ENCODE measurements around the gene ATP6V1C2.

DNA sequence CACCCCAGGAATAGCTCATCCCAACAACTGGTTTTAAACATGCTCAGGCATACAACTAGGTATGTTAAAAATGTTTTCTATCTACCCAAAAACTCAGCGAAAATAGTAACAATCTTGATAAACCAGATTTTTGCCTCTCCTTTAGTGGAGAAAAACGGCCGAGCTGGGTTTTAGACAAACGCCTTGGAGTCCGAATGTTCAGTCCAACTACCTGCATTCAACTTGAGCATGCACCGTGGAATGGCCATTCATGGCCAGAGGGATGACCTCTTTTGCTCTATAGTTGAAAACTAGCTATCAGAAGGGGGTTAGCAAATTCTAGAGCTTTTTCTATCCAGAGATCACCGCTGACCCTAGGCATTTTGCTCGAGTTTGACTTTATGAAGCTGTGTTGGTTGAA, 60.3 kb downstream of the ATP6V1C2 start:
- TF ChIP-seq RAD21 (IDR thresholded peaks at IDR 0.05; ENCODE audit: low read length) (no peak), CHD1 (IDR thresholded peaks at IDR 0.05; ENCODE audit: low read depth, low read length) (no peak), MAFK (IDR thresholded peaks at IDR 0.05; ENCODE audit: low read depth, low read length) (no peak), MAZ (IDR thresholded peaks at IDR 0.05; ENCODE audit: borderline replicate concordance, low read depth, low read length) (no peak)
- TF ChIP-seq, protein P1, sequence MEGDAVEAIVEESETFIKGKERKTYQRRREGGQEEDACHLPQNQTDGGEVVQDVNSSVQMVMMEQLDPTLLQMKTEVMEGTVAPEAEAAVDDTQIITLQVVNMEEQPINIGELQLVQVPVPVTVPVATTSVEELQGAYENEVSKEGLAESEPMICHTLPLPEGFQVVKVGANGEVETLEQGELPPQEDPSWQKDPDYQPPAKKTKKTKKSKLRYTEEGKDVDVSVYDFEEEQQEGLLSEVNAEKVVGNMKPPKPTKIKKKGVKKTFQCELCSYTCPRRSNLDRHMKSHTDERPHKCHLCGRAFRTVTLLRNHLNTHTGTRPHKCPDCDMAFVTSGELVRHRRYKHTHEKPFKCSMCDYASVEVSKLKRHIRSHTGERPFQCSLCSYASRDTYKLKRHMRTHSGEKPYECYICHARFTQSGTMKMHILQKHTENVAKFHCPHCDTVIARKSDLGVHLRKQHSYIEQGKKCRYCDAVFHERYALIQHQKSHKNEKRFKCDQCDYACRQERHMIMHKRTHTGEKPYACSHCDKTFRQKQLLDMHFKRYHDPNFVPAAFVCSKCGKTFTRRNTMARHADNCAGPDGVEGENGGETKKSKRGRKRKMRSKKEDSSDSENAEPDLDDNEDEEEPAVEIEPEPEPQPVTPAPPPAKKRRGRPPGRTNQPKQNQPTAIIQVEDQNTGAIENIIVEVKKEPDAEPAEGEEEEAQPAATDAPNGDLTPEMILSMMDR (conservative IDR thresholded peaks at IDR 0.05; ENCODE audit: low read depth, low read length) = no peak
- TF ChIP-seq, protein P2, sequence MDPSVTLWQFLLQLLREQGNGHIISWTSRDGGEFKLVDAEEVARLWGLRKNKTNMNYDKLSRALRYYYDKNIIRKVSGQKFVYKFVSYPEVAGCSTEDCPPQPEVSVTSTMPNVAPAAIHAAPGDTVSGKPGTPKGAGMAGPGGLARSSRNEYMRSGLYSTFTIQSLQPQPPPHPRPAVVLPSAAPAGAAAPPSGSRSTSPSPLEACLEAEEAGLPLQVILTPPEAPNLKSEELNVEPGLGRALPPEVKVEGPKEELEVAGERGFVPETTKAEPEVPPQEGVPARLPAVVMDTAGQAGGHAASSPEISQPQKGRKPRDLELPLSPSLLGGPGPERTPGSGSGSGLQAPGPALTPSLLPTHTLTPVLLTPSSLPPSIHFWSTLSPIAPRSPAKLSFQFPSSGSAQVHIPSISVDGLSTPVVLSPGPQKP (IDR thresholded peaks at IDR 0.05; ENCODE audit: borderline replicate concordance, low read depth, low read length) = no peak
